Nephron progenitor cell (in vitro differentiated cells): ENCODE measurements around the gene ARRB2.

Experiments
- DNase-seq: peaks from one replicate; pipeline ENCODE4 v3.0.0; 2021
- H3K27ac Mint-ChIP-seq: 2 replicates; pipeline ENCODE4 v1.8.0; 2021; ENCODE audit warnings: mild to moderate bottlenecking, moderate library complexity, mixed read lengths
- H3K27me3 Mint-ChIP-seq: 2 replicates; pipeline ENCODE4 v1.8.0; 2021; ENCODE audit warnings: mild to moderate bottlenecking, low read depth, mixed read lengths; ENCODE audit not compliant: poor library complexity
- H3K36me3 Mint-ChIP-seq: 2 replicates; pipeline ENCODE4 v1.8.0; 2021; ENCODE audit warnings: low read depth, mixed read lengths
- H3K4me1 Mint-ChIP-seq: 2 replicates; pipeline ENCODE4 v1.8.0; 2021; ENCODE audit warnings: mixed read lengths
- H3K4me3 Mint-ChIP-seq: 2 replicates; pipeline ENCODE4 v1.8.0; 2021; ENCODE audit warnings: mild to moderate bottlenecking, moderate library complexity, mixed read lengths
- H3K9me3 Mint-ChIP-seq: 2 replicates; pipeline ENCODE4 v1.8.0; 2021; ENCODE audit warnings: mild to moderate bottlenecking, moderate library complexity, mixed read lengths
- TF ChIP-seq, protein P1 (sequence below): fragments of 200-600 bp; sonication (generic); IDR thresholded peaks from 2 replicates; pipeline ENCODE4 v1.5.0; 2021; ENCODE audit warnings: antibody characterized with exemption

ARRB2 gene

DNA sequence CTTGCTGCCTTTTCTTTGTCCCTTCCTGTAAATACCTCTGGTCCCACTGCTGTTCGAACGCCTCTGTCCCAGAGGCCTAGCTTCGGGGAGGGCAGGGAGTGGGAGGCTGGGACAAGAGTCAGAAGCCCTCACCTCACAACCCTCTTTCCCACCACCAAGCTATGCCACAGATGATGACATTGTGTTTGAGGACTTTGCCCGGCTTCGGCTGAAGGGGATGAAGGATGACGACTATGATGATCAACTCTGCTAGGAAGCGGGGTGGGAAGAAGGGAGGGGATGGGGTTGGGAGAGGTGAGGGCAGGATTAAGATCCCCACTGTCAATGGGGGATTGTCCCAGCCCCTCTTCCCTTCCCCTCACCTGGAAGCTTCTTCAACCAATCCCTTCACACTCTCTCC lies 10.4 kb downstream of the ARRB2 start:
- no peak overlapping the region for H3K4me3 Mint-ChIP-seq
- no peak for DNase-seq

GRCh38 chr17:4721203-4722135 lies 11.0 kb downstream of the ARRB2 start:
- H3K27me3 Mint-ChIP-seq: peaks cover 10% of the 10 kb centered on the region
- no peak overlapping the region for H3K4me3 Mint-ChIP-seq
- TF ChIP-seq, protein P1, sequence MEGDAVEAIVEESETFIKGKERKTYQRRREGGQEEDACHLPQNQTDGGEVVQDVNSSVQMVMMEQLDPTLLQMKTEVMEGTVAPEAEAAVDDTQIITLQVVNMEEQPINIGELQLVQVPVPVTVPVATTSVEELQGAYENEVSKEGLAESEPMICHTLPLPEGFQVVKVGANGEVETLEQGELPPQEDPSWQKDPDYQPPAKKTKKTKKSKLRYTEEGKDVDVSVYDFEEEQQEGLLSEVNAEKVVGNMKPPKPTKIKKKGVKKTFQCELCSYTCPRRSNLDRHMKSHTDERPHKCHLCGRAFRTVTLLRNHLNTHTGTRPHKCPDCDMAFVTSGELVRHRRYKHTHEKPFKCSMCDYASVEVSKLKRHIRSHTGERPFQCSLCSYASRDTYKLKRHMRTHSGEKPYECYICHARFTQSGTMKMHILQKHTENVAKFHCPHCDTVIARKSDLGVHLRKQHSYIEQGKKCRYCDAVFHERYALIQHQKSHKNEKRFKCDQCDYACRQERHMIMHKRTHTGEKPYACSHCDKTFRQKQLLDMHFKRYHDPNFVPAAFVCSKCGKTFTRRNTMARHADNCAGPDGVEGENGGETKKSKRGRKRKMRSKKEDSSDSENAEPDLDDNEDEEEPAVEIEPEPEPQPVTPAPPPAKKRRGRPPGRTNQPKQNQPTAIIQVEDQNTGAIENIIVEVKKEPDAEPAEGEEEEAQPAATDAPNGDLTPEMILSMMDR: no peak
- H3K36me3 Mint-ChIP-seq: peaks cover 26% of the 10 kb centered on the region
- peak overlapping the region; percentile 77 for H3K27ac Mint-ChIP-seq
- peaks cover 13% of the 10 kb centered on the region for H3K4me1 Mint-ChIP-seq
- no peak for DNase-seq
- peaks cover 5% of the 10 kb centered on the region for H3K9me3 Mint-ChIP-seq

More for the DNA sequence above, 10.4 kb downstream of the ARRB2 start:
- Mint-ChIP-seq H3K27me3 (peaks cover 4% of the 10 kb centered on the region), H3K4me1 (peaks cover 13% of the 10 kb centered on the region), H3K36me3 (peaks cover 26% of the 10 kb centered on the region), H3K27ac (peak overlapping the region; percentile 77), H3K9me3 (peaks cover 3% of the 10 kb centered on the region)
- TF ChIP-seq, protein P1: no peak

- Mint-ChIP-seq H3K27me3 (peaks cover 18% of the 10 kb centered on the region), H3K9me3 (peaks cover 5% of the 10 kb centered on the region), H3K4me1 (peaks cover 16% of the 10 kb centered on the region), H3K27ac (peak overlapping the region; percentile 68), H3K36me3 (peaks cover 17% of the 10 kb centered on the region), H3K4me3 (no peak overlapping the region)
- TF ChIP-seq, protein P1: no peak
- no peak for DNase-seq
These were observed 12.3 kb downstream of the ARRB2 start for GRCh38 chr17:4722678-4723240.

DNA sequence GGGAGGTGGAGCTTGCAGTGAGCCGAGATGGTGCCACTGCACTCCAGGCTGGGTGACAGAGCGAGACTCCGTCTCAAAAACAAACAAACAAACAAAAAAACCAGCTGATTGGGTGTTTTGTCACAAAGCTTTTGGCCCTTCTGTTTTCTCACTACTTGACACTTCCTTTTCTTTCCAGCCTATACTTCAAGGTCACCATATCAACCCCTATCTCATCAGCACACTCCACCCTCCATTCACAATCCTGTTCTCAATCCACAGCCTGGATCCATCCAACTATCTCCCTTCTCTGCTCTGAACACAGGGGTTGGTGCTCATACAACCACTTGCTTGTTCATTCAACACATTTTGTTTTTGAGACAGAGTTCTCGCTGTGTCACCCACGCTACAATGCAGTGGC lies 14.2 kb downstream of the ARRB2 start:
- H3K4me3 Mint-ChIP-seq: no peak overlapping the region
- no peak overlapping the region for H3K27ac Mint-ChIP-seq
- peaks cover 26% of the 10 kb centered on the region for H3K27me3 Mint-ChIP-seq
- peaks cover 5% of the 10 kb centered on the region for H3K9me3 Mint-ChIP-seq
- no peak for DNase-seq
- H3K36me3 Mint-ChIP-seq: peaks cover 3% of the 10 kb centered on the region
- TF ChIP-seq, protein P1: no peak
- peaks cover 15% of the 10 kb centered on the region for H3K4me1 Mint-ChIP-seq

DNA sequence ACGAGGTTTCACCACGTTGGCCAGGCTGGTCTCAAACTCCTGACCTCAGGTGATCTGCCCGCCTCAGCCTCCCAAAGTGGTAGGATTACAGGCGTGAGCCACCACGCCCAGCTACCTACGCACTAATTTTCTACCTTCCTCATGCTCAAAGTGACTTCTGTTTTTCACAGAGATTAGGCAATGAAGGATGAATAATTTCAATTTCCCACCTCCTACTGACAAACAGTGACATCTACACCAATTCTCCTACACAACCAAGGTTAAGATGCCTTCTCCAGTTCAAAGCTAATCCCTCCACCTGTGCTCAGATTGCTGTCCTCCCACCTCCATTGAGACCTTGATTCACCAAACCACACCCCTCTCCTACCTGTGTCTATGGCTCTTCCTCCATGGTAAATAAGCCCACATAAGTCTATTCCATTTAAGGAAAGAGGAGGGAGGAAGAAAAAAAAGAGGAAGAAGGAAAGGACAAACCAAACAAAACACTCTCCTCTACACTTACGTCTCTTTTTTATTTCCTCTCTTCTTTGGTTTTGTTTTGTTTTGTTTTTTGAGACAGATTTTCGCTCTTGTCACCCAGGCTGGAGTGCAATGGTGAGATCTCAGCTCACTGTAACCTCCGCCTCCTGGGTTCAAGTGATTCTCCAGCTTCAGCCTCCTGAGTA lies 15.3 kb downstream of the ARRB2 start:
- no peak overlapping the region for H3K4me3 Mint-ChIP-seq
- peaks cover 5% of the 10 kb centered on the region for H3K9me3 Mint-ChIP-seq
- no peaks in the 10 kb centered on the region for H3K36me3 Mint-ChIP-seq
- no peak overlapping the region for H3K27ac Mint-ChIP-seq
- TF ChIP-seq, protein P1: no peak
- peaks cover 19% of the 10 kb centered on the region for H3K4me1 Mint-ChIP-seq
- peaks cover 26% of the 10 kb centered on the region for H3K27me3 Mint-ChIP-seq
- DNase-seq: no peak
